Kidney (tissue), 14 donors: ENCODE results near the gene CARD9. TPM values are rescaled to one million over a fixed set of nuclear protein-coding genes. Genes with fewer than 3 reads are reported as not detected.

ENCODE experiments used
- DNase-seq, 5 donors: peaks; one replicate each; pipeline ENCODE4 v3.0.0-alpha.2; 2013 to 2020
- FAIRE-seq: peaks from 2 replicates; lab custom pipeline; 2012; peaks lifted over from hg19 to GRCh38; lab: Jason Lieb, UNC
- H3K27ac ChIP-seq, 2 donors: one replicate each; pipeline ENCODE4 v1.7.0; 2013; ENCODE audit warnings: low read depth in 2 of 2, low read length in 2 of 2, inconsistent platforms in 1 of 2
- H3K27me3 ChIP-seq: one replicate; pipeline ENCODE4 v1.7.1; 2013; ENCODE audit warnings: low read length, inconsistent platforms; ENCODE audit not compliant: control insufficient read depth, insufficient read depth
- H3K36me3 ChIP-seq, 3 donors: one replicate each; pipeline versions ENCODE4 v1.7.0 to v1.7.1; 2013; ENCODE audit warnings: low read length in 3 of 3, control low read depth in 1 of 3, inconsistent platforms in 1 of 3; ENCODE audit not compliant: insufficient read depth in 3 of 3, control insufficient read depth in 2 of 3
- H3K4me1 ChIP-seq, 3 donors: one replicate each; pipeline versions ENCODE4 v1.7.0 to v1.7.1; 2013; ENCODE audit warnings: low read length in 3 of 3, inconsistent platforms in 1 of 3, low read depth in 1 of 3; ENCODE audit not compliant: control insufficient read depth in 2 of 3, insufficient read depth in 2 of 3
- H3K4me3 ChIP-seq, 3 donors: one replicate each; pipeline versions ENCODE4 v1.7.0 to v1.8.1; 2013; ENCODE audit warnings: low read length in 3 of 3, control low read depth in 1 of 3, inconsistent platforms in 1 of 3
- H3K9ac ChIP-seq, 3 donors: one replicate each; pipeline versions ENCODE4 v1.7.0 to v1.7.1; 2013; ENCODE audit warnings: low read length in 3 of 3, control low read depth in 1 of 3, inconsistent platforms in 1 of 3
- H3K9me3 ChIP-seq, 3 donors: one replicate each; pipeline versions ENCODE4 v1.7.0 to v1.7.1; 2013; ENCODE audit warnings: low read length in 3 of 3, control low read depth in 1 of 3, inconsistent platforms in 1 of 3; ENCODE audit not compliant: control insufficient read depth in 2 of 3, insufficient read depth in 1 of 3
- intact Hi-C: fragments of 100-400 bp; cut with DNase I; formaldehyde crosslinking; loops from one replicate; pipeline ENCODE4 v1.11.1; 2022
- polyA plus RNA-seq: library from polyadenylated mRNA; stranded (reverse); fragments of 350-450 nt; fragmentation: Illumina TruSeq; extraction: RNeasy Lipid Tissue Mini Kit (QIAGEN cat#74804); gene quantifications from one replicate; pipeline ENCODE4 v1.2.3, GENCODE V29; 2014; ENCODE audit warnings: low read depth, low replicate concordance; ENCODE audit not compliant: insufficient read depth
- total RNA-seq: library from RNA; stranded (reverse); fragmentation: NEBNext Ultra II Directional; extraction: Animal tissue kit (Norgen Biotek cat#: 25700); gene quantifications from one replicate; pipeline ENCODE4 v1.2.1, GENCODE V29; 2021
- TF ChIP-seq, protein P1 (sequence below): IDR thresholded peaks from 3 replicates; pipeline ENCODE4 v1.5.1; 2012; ENCODE audit warnings: mild to moderate bottlenecking, moderate library complexity, borderline replicate concordance; ENCODE audit not compliant: insufficient read depth; ENCODE audit errors: extremely low read depth
- donor health status: control.
- donor health status: control.
- donor health status: control.
- donor health status: control.
- donor health status: control.
- donor health status: DM: yes; HTN: yes; CAD: no.
- donor health status: Normal renal cell carcinoma (clear cell type).

CARD9 gene
- total and polyA plus RNA-seq, 2 donors from 2014 or later = 1.5 to 7.0 TPM

DNA sequence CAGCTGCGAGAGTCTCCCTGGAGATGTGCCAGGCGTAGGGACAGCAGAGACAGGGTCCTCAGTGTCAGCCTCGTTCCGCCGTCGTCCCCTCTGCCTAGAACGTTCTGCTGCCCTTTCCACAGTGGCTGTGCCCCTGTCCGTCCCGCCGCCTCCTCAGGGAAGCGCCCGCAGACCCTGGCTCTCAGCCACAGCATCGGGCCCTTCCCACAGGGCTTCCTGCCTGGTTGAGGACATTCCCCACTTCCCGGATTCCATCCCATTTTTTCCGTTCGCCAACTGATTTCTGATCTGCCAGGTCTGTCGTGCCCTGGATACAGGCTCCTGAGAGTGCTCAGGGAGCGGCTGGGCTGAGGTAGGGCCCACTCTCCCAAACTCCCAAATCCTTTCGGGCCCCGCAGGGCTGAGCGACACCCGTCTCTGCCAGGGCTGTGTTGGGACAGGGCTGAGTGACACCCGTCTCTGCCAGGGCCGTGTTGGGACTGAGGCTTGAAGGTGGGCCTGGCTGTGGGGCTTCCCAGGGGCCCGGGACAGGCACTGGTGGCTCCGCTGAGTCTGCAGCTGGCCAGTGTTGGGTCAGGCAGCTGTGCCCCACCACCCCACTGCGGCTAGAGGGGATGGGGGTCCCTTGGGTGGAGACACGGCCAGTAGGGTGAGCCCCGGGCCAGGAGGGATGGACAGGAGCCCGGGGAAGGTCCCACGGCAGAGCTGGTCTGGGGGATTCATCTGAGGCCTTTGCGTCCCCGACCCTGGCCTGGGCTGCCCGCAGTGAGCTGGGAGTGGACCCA lies 25.8 kb downstream of the CARD9 start:
- DNase-seq (no peak), FAIRE-seq (no peak)
- Histone ChIP-seq H3K27ac (no peak overlapping the region), H3K9ac (no peak overlapping the region), H3K4me1 (peaks cover 0 to 11% (median 0%) of the 10 kb centered on the region in 3 donors), H3K27me3 (no peaks in the 10 kb centered on the region), H3K4me3 (no peak overlapping the region), H3K9me3 (no peaks in the 10 kb centered on the region), H3K36me3 (no peaks in the 10 kb centered on the region)
- TF ChIP-seq, protein P1, sequence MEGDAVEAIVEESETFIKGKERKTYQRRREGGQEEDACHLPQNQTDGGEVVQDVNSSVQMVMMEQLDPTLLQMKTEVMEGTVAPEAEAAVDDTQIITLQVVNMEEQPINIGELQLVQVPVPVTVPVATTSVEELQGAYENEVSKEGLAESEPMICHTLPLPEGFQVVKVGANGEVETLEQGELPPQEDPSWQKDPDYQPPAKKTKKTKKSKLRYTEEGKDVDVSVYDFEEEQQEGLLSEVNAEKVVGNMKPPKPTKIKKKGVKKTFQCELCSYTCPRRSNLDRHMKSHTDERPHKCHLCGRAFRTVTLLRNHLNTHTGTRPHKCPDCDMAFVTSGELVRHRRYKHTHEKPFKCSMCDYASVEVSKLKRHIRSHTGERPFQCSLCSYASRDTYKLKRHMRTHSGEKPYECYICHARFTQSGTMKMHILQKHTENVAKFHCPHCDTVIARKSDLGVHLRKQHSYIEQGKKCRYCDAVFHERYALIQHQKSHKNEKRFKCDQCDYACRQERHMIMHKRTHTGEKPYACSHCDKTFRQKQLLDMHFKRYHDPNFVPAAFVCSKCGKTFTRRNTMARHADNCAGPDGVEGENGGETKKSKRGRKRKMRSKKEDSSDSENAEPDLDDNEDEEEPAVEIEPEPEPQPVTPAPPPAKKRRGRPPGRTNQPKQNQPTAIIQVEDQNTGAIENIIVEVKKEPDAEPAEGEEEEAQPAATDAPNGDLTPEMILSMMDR = no peak
- intact Hi-C loops = no loop called here

DNA sequence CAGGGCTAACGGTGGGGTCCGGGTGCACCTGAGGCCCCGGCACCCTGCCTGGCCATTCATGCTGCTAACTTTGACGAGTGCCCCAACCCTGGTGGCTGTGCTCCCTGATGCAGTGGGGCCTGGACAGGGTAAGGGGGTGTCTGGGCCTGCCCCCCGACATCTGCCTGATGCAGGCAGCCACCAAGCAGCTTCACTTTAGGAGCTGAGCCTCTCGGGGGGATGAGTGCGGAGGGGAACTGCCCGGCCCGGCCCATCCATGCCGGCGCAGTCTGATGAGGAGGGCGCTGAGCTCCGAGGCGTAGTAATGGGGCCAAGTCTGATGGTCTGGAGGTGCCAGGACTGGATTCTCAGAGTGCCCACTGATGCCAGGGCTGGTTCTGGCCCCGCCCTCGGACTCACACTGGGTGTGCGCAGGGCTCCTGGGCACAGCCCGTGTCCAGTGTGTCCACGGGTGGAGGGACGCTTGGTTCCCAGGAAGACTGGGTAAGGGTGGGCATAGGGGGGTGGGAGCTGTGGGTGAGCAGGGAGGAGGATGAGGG lies 26.5 kb downstream of the CARD9 start:
- H3K4me3 ChIP-seq = no peak overlapping the region
- H3K4me1 ChIP-seq = peaks cover 0 to 14% (median 0%) of the 10 kb centered on the region in 3 donors
- H3K9ac ChIP-seq = no peak overlapping the region
- H3K9me3 ChIP-seq = no peaks in the 10 kb centered on the region
- no peak for DNase-seq
- no peaks in the 10 kb centered on the region for H3K27me3 ChIP-seq
- no peak overlapping the region for H3K27ac ChIP-seq
- intact Hi-C loops = no loop called here
- TF ChIP-seq, protein P1 = no peak
- no peaks in the 10 kb centered on the region for H3K36me3 ChIP-seq
- FAIRE-seq = no peak

DNA sequence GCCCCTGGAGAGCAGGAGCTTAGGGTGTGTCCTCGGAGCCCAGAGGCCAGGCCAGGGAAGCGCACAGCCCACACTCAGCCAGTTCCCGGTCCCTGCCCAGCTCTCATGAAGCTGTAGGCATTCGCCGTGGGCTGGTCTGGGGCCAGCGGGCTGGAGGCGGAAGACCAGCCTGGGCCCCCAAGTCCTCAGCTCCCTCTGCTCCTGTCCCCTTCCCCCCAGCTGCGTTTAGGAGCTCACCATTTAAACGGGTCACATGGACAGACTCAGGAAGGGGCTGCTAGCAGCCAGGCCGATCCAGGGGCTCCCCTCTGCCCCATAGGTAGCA lies 27.4 kb downstream of the CARD9 start:
- no peak overlapping the region for H3K9ac ChIP-seq
- H3K4me3 ChIP-seq = no peak overlapping the region
- H3K4me1 ChIP-seq = peaks cover 0 to 16% (median 0%) of the 10 kb centered on the region in 3 donors
- DNase-seq (no peak), FAIRE-seq (no peak)
- H3K27ac ChIP-seq = no peak overlapping the region
- no peaks in the 10 kb centered on the region for H3K36me3 ChIP-seq
- intact Hi-C loops = no loop called here
- no peaks in the 10 kb centered on the region for H3K27me3 ChIP-seq
- TF ChIP-seq, protein P1 = no peak
- no peaks in the 10 kb centered on the region for H3K9me3 ChIP-seq
